GM12891 (cell line): ENCODE results near the gene WDR64.

Experiments used
- DNase-seq: peaks from one replicate; pipeline ENCODE4 v3.0.0; 2011; ENCODE audit warnings: low spot score; ENCODE audit not compliant: insufficient read length
- FAIRE-seq: peaks from 2 replicates; lab custom pipeline; 2011; peaks lifted over from hg19 to GRCh38; lab: Jason Lieb, UNC
- PAX5 ChIP-seq: IDR thresholded peaks from 2 replicates; pipeline ENCODE4 v1.6.1; 2011; ENCODE audit warnings: low read length, moderate library complexity, mild to moderate bottlenecking; ENCODE audit not compliant: insufficient read depth, severe bottlenecking
- POLR2A ChIP-seq: IDR thresholded peaks from 2 replicates; pipeline ENCODE4 v1.6.1; 2011; ENCODE audit warnings: low read depth, low read length, control low read depth
- POLR2AphosphoS5 ChIP-seq: IDR thresholded peaks from 2 replicates; pipeline ENCODE4 v1.6.1; 2011; ENCODE audit warnings: low read depth, low read length, control low read depth
- POU2F2 ChIP-seq: IDR thresholded peaks from 2 replicates; pipeline ENCODE4 v1.6.1; 2011; ENCODE audit warnings: low read depth, mild to moderate bottlenecking, control low read depth, low read length, moderate library complexity
- SPI1 ChIP-seq: IDR thresholded peaks from 2 replicates; pipeline ENCODE4 v1.6.1; 2011; ENCODE audit warnings: low read depth, low read length, control low read depth
- TAF1 ChIP-seq: IDR thresholded peaks from 2 replicates; pipeline ENCODE4 v1.6.1; 2011; ENCODE audit warnings: low read depth, low read length, control low read depth

WDR64 gene

DNA sequence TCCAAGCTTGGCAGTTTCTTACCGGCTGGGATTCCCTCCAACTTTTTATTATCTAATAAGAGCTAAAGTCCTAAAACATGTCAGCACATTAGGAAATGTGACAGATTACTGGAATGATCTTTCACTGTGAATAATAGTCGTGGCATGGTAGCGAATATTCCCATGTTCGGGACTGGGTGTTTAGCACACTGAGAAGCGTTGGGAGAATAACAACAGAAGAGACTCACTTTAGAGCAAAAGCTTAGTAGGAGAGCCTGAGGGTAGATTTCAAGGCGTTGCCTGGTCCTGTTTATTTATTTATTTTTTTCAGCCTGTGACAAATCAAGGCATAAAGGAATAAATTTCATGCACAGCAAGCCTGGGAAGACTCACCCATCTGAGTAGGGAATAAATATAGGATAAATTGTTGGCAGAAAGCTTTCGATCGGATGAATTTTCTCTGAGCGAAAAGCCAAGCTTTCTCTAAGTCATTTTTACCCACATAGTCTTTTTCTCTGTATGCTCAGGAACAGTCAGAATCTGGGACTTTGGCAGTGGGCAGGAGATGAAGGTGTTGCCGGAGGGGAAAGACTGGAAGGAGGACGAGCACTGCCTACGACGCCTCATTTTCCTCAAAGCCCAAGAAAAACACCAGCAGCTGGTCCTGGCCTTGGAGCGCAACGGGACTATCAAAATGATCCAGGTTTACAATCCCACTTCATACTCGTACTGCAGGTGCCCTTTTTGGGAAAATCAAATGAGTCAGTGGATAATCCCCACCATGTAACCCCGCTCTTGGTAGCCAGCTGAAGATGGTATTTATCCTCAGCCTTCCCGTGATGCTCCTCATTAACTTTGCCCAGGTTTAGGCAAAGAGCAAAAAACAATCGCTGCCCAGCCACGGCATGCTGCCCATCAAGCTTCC is 97.2 kb downstream of the WDR64 start:
- DNase-seq (no peak), FAIRE-seq (no peak)
- no peak for TF ChIP-seq SPI1
- no peak for TF ChIP-seq TAF1
- no peak for TF ChIP-seq POU2F2
- TF ChIP-seq PAX5 = no peak
- TF ChIP-seq POLR2AphosphoS5 = no peak
- no peak for TF ChIP-seq POLR2A

DNA sequence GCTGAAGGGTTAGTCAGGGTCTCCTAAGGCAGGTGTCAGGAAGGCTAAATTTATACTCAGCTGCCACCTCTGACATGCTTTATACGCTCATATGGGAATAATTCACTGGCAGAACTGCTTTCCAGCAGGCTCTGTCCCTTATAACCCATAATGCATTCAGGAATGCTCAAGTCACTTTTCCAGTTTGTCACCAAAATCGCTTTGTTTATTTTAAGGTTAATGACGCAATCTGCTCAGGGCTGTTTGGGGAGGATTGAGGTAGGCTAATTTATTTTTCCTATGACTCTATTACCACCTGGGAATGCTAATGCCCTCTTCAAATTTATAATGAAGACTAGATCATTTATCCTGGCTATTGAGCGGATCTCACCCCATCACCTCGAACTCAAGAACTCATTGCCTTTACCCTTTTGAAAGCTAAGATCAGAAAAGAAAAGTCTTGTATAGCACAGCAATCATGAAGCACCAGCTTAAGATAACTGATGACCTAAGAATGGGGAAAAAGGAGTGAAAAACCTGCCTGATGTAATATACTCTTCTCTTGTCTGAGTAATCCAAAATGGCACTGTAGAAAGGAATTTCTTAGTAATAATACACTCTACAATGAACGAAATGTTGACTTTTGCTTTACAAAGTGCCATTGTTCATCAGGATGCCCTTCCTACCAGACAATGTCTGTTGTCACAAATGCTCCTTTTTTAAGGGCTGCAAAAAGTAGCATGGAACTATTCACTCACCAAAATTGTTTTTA is 98.0 kb downstream of the WDR64 start:
- DNase-seq (no peak), FAIRE-seq (no peak)
- TF ChIP-seq TAF1 (no peak), POLR2AphosphoS5 (no peak), SPI1 (no peak)

DNA sequence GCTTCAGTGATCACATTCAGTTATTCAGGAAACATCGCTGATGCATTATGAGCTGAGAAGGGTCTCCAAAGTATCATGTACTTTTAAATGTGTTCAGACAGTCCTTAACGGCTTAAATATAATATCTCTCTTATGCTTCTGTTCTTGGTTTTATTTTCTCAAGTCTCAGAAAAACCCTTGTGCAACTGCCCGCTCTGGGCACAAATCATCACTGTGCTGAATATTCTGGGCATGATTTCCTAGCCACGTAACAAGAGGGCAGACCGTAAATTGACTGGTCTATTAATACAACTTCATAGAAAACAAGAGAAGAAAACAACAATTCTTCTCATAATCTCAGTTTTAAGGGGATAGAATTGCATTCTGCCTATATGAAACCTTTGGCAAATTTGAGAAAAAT is 99.4 kb downstream of the WDR64 start:
- no peak for FAIRE-seq

DNA sequence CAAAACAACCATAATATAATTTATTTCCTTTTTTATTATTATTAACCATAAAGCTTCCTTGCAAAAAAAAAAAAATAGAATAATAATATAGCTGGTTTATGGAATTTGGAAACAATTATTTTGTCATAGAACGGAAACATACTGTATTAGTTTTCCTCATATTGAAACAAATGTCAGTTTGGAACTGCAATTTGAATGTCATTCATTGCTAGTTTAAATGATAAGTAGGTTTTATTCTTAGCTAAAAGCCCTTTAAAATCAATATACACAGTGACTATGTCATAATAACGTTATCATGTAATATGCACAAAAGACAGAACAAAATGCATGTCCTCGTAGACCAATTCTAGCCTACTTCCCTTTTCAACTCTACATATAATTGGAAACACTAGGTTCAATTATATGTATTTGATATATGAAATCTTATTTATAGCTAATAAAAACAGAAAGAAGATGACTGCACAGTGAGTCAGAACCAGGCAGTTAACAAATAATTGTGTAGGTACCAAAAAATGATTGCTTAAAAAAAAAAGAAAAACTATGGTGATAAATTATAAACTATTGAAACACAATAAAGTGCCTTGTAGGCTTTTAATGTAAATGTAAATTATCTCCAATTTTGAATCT is 110.7 kb downstream of the WDR64 start:
- TF ChIP-seq TAF1 (no peak), POLR2A (no peak), POU2F2 (no peak), POLR2AphosphoS5 (no peak), PAX5 (no peak), SPI1 (no peak)
- FAIRE-seq = no peak

More for the DNA sequence above, 99.4 kb downstream of the WDR64 start:
- DNase-seq = no peak
- TF ChIP-seq POU2F2 = no peak
- no peak for TF ChIP-seq POLR2A
- TF ChIP-seq PAX5 = no peak
- no peak for TF ChIP-seq TAF1
- TF ChIP-seq POLR2AphosphoS5 = no peak
- no peak for TF ChIP-seq SPI1

DNA sequence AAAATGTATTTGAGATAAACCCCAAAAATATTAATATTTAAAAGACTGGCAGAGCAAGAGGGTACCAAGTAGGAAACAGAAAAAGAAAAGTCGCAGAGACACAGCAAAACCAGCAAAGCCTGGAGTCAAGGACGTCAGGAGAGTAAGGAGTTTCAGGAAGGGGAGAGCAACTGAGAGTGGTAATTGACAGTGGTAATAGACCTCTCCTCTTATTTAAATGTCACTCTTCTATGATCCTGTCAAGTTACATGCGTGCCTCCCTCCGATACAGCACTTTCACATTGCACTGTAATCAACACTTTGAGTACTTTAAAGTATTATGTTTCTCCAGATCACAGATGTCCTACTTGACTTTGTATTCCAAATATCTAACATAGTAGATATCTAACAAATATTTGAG is 113.3 kb downstream of the WDR64 start:
- TF ChIP-seq POLR2AphosphoS5 (no peak), TAF1 (no peak), POU2F2 (no peak), POLR2A (no peak), SPI1 (no peak), PAX5 (no peak)
- FAIRE-seq = no peak
- no peak for DNase-seq

More for the DNA sequence above, 110.7 kb downstream of the WDR64 start:
- no peak for DNase-seq

DNA sequence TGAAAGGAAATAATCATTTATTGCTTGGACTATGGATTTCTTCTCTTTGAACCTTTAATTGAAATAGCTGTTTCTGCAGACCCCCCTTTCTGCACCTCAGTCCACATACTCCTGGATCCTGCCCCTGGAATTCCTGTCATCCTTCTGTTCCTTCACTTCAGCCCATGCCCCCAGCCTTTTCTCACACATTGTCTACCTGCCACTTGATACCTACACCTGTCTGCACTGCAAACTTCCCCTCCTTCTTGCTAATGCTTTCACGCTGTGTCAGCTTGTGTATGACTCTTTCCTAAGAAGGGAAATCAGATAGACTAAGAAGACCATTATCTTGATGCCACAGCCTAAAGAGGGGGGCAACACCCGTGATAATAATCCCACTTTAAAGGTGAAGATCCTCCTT is 115.7 kb downstream of the WDR64 start:
- FAIRE-seq (no peak), DNase-seq (no peak)
- TF ChIP-seq TAF1 (no peak), POLR2A (no peak), SPI1 (no peak), PAX5 (no peak), POU2F2 (no peak), POLR2AphosphoS5 (no peak)

DNA sequence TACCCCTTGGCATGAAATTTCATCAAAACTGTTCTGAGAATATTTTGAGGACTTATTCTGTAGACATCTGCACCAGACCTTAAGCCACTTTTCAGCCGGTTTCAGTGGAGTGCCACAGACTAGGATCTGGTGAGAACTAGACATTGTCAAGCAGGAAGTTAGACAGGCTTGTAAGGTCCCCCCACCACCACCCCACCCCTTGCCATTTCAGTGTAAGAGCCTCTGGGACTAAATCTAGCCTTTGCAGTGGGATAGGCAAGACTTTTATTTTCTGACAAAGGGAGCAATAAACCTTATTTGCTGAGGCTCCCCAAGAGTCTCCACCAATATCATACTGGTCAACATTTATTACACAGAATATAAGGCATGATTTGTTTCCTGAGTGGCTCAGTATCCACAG is 118.0 kb downstream of the WDR64 start:
- FAIRE-seq = no peak
- DNase-seq = no peak
- no peak for TF ChIP-seq POU2F2
- TF ChIP-seq POLR2A = no peak
- no peak for TF ChIP-seq TAF1
- TF ChIP-seq PAX5 = no peak
- TF ChIP-seq POLR2AphosphoS5 = no peak
- no peak for TF ChIP-seq SPI1

DNA sequence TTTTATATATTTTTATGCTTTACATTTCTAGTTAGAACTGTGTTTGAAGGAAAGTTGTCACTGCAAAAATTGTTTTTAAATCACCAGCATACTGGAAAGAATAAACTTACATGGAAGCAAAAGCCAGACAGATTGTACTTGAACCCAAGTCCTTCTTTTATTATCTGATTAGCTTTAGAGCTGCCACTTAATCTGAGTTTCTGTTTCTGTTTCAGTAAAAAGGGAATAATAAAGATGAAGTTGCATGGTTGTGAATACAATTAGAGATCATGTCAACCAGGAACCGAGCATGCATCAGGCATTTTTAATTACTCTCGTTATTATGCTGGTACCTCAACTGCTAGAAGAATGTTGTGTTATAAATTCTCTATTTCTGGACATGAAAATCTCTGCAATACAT is 119.0 kb downstream of the WDR64 start:
- TF ChIP-seq TAF1 = no peak
- TF ChIP-seq POLR2A = no peak
- no peak for TF ChIP-seq SPI1
- TF ChIP-seq POLR2AphosphoS5 = no peak
- no peak for TF ChIP-seq PAX5
- no peak for TF ChIP-seq POU2F2
- FAIRE-seq = no peak
- no peak for DNase-seq

DNA sequence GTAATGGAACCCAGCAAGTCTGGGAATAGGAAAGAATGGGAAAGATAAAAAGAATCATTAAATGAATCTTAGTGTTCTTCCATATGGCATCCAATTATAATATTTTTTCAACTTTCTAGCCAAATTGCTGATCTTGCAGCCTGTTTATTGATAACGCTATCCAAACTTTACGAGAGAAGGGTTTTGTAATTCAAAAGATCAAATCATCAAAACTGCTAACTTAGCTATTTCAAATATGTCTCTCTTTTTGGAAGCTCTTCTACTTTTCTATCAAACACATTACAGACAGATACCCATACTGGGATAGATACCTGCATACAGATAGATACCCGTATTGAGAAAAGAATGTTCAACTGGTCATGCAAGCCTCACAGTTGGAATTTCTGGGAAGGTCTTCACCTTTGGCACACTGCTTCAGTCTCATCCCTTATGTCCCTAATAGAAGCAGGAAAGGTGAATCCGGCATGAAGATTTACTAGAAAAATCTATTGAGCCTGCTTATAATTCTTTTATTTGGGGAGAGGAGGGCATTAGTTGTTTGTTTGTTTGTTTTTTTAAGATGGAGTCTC is 120.9 kb downstream of the WDR64 start:
- FAIRE-seq = no peak
- no peak for DNase-seq
- no peak for TF ChIP-seq POLR2AphosphoS5
- TF ChIP-seq POU2F2 = no peak
- TF ChIP-seq SPI1 = no peak
- TF ChIP-seq TAF1 = no peak
- no peak for TF ChIP-seq PAX5
- TF ChIP-seq POLR2A = no peak
